HG02938 (cell line): Measurements from ENCODE around the gene H3-3A.
"Not testable (repeated sequence)": the region's sequence is repeated elsewhere in the genome, so short reads cannot be mapped to it uniquely, and the experiment has no call there.

Experiments used
- ATAC-seq: cut with Tn5 transposase; IDR thresholded peaks from one replicate; pipeline ENCODE4 v1.9.1; 2021; ENCODE audit warnings: mild to moderate bottlenecking, moderate library complexity; ENCODE audit not compliant: unreplicated experiment

H3-3A gene

DNA sequence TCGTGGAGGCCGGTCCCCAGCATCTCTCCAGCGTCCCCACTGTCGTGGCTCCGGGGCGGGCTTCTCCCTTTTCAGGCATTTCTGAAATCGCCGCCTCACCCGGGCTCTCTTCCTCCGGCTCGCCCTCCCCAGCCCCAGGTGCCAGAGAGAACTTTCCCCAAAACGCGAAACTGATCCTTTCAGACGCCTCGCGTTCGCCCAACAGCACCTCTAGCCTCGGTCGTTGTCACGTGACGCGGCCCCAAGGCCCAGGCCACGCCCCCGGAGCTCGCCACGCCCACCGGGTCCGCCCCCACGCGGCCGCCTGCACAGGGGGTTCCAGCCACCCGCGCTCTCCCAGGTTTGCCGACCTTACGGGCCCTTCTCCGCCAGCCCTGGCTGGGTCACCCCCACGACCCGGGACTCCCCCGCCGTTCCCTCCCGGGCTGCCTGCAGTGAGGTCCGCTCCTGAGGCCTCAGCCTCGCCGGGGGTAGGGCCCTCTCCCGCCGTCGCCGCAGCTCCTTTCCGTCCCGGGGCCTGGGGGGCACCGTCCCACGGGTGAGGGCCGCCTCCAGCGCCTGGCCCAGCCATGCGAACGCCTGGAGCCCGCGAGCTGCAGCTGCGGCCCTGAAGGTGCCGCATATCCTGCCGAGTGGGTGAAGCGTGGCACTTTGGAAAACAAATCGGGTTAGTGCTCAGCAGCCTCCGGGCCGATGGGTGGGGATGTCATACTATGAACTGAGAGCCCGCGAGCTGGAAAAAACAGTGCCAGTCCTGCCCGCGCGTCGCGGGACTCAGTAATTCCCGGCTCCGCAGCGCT lies 21.0 kb downstream of the H3-3A start:
- ATAC-seq, result peak; percentile 89

DNA sequence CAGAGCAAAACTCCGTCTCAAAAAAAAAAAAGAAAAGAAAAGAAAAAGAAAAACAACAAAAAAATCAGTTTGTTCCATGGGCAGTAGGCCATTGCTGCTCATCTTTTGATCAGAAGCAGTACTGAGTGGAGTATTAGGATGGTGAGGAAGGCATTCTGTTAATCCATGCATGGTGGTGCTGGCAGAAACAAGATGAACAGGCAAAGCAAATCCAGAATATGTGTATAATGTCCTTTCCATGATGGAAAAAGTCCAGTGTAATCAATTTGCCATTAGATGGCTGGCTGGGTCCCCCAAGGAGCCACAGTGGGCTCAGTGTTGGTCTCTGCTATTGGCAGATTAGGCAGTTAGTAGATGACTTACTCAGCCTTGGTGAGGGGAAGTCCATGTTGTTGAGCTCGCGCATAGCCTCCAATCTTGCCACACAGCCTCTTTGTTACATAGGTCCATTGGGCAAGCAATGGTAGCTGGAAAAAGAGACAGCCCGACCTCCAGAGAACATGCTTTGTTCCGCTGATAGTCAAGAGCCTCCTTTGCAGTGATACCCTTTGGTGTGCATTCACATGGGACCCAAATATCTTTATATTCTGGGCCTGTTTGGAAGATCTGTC lies 23.3 kb downstream of the H3-3A start:
- no peak for ATAC-seq

- no peak for ATAC-seq
Observed at GRCh38 chr1:226086776-226087175, 24.3 kb downstream of the H3-3A start.

DNA sequence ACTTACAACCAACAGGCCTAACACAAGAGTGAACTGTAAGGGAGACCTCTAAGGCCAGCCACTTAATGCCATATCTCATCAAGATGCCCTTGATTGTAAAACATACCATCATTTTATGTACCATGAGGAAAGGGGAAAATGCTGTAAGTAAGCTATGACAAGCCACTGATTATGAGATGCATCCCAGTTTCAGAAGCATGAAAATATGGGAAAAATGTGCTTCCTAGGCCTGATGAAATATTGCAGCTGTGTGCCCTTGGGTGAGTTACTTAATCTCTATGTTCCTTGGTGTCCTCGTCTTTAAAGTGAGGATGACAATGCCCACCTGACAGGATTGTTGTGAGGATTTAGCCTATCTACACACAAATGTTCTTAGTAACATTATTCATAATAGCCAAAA lies 28.9 kb downstream of the H3-3A start:
- no peak for ATAC-seq

DNA sequence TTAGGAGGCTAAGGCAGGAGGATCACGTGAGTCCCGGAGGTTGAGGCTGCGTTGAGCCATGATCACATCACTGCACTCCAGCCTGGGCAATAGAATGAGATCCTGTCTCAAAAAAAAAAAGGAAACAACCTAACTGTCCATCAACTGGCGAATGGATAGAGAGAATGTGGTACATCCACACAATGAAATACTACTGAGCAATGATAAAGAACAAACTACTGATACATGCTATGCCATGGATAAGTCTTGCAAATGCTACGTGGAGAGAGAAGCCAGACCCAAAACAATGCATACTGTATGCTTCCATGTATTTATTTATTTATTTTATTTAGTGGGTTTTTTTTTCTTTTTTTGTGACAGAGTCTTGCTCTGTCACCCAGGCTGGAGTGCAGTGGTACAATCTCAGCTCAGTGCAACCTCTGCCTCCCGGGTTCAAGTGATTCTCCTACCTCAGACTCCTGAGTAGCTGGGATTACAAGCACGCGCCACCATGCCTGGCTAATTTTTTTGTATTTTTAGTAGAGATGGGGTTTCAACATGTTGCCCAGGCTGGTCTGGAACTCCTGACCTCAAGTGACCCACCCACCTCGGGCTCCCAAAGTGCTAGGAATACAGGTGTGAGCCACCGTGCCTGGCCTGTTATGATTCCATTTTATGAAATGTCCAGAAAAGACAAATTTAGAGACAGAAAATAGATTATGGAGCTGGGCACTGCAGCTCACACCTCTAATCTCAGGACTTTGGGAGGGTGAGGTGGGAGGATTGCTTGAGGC lies 29.7 kb downstream of the H3-3A start:
- not testable (repeated sequence) for ATAC-seq

DNA sequence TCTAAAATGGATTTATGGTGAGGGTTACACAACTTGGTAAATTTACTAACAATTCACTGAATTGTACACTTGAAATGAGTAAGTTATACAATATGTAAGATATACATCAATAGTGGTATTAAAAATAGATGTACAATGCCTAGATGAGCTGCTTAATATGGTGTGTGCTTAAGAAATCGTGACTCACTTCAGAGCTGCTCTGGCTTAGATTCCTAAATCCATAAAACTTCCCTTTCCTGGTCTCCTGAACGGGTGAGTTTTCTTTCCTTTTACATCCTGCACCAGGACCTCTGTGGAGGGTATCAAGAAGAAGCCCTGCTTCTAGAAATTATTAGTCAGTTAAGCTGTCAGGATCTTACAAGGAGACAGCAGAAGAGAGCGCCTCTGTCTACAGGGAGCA lies 30.4 kb downstream of the H3-3A start:
- ATAC-seq, result no peak

DNA sequence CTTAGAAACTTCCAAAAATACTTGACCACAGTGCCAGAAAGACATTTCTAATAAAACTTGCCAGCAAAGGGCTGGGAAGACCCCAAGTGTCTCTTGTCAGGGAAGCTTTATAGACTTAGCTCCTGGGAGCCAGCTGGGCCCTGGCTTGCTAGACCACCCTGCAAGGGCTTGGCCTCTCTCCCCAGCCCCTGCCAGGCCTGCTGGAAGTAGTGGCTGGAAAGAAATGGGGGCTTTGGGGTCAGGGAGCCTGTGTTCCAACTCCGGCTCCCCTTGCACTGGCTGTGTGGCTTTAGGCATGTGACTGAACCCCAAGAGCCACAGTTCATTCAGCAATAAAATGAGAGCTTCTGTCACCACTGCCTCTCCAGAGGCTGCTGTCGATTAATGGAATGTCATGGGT lies 31.1 kb downstream of the H3-3A start:
- no peak for ATAC-seq

DNA sequence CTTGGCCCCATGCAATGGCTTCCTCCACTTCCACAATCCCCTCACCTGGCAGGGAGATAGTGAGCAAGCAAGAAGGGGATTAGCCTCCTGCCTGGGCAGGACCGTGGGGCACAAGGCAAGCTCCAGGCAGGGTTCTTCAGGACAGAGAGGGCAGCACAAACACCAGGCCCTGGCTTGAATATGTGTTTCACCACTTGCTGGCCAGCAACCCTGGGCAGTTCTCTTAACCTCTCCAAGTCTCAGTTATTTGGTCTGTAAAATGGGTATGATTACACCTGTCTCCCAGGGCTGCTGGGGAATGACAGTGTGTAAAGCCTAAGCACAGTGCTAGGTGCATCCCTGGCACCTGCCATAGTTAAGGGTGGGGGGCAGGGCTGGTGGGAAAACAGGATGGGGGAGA lies 31.9 kb downstream of the H3-3A start:
- ATAC-seq, result no peak

GRCh38 chr1:226095286-226095685 lies 32.8 kb downstream of the H3-3A start:
- no peak for ATAC-seq

DNA sequence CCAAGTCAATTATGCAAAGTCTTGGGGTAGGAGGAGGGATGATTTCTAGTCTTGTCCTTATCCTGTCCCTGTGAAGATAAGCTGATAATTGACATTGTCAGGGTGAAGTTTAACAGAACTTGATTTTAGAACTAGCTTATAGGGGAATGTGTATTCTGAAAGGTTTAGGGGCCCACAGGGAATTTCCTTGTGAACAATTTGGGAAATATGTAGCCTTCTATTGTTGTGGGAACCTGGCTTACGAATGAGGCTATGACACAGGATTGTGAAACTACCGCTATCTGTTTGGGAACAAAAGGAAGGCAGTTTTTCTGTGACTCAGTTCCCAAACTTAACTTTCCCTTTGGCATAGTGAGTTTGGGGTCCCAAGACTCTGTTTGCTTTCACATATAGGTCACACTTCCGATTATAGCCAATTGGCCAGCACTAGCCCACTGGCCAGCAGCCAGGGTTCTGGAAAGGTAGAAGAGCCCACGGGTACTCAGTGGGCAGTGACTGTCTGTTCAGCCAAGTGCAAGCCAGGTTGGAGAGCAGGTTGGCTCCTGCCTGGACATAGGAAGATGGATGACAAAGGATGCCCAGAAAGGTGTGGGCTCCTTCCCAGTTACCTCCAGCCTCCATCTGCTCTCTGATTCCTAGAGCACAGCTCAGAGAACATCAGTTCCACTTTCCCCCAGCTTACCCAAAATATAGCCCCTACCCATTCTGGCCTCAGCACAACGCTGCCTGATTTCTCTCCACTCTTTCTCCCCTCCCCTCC lies 35.5 kb downstream of the H3-3A start:
- no peak for ATAC-seq

DNA sequence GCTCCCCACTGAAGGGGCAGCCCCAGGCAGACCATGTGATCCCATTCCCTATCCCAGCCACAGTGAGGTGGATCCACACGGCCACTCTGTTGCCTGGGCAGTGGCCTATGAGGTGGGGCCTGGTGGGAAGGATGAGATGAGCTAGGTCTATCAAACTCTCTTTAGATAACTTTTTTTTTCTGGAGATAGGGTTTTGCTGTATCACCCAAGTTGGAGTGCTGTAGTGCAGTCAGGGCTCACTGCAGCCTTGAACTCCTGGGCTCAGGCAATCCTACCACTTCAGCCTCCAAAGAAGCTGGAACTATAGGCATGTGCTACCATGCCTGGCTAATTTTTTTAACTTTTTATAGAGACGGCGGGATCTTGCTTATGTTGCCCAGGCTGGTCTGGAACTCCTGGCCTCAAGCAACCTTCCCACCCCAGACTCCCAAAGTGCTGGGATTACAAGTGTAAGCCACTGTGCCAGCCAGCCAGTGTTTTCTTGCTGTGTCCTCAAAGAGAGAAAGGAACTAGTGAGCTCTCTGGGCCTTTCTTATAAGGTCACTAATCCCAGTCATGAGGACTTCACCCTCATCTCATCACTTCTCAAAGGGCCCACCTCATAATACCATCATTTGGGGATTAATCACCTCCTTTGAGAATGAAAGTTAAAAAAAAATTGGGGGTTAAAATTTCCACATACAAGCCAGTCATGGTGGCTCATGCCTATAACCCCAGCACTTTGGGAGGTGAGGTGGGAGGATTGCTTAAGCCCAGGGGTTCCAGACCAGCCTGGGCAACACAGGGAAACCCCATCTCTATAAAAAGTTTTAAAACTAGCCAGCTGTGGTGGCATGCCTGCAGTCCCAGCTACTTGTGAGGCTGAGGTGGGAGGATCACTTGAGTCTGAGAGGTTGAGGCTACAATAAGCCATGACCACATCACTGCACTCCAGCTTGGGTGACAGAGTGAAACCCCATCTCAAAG lies 36.6 kb downstream of the H3-3A start:
- ATAC-seq, result no peak

DNA sequence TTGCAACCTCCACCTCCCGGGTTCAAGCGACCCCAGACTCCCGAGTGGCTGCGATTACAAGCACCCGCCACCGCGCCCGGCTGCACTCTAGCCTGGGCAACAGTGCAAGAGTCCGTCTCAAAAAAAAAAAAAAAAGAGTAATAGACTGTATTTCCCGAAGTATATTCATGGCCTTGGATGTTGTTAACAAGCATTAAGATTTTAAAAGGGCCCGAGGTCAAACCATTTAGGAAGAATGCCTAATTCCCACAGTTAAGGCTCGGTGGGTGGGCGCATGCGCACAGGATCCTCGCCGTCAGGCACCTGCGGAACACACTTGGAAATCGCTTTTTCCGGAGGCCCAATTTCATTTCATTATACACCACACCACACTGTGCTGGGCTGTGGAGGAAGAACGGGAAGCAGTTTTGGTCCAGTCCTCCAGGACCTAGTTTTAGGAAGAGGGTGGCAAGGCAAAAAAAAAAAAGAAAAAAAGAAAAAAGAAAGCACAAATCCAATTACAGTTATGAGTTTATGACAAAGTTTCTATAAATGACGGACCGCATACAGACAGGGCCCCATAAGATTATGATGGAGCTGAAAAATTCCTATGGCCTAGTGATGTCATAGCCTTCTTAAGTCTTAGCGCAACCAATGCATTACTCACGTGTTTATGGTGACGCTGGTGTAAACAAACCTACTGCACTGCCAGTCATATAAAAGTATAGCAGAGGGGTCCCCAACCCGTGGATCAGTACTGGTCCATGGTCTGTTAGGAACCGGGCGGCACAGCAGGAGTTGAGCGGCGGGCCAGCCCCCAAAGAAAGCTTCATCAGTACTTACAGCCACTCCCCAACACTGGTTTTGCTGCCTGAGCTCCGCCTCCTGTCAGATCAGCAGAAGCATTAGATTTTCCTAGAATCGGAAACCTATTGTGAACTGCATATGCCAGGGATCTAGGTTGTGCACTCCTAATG lies 38.2 kb downstream of the H3-3A start:
- ATAC-seq, result no peak

DNA sequence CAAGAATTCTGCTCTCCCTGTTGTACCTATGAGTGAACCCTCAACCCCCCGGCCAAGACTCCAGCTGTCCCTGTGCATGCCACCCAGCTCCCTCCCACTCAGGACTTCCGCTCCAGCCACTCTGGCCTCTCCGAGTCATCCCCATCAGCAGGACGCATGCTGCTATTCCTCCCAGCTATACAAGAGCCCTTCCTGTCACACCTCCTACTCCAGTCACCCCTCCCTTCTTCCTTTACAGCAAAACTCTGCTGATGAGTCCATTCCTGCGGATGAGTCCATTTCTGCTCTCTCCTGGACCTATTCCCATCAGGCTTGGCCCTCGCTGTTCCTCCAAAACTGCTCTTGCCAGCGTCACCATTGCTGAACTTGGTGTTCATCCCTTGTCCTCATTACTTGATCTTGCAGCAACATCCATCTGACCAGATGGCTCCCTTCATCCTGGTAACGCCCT lies 42.2 kb downstream of the H3-3A start:
- no peak for ATAC-seq

DNA sequence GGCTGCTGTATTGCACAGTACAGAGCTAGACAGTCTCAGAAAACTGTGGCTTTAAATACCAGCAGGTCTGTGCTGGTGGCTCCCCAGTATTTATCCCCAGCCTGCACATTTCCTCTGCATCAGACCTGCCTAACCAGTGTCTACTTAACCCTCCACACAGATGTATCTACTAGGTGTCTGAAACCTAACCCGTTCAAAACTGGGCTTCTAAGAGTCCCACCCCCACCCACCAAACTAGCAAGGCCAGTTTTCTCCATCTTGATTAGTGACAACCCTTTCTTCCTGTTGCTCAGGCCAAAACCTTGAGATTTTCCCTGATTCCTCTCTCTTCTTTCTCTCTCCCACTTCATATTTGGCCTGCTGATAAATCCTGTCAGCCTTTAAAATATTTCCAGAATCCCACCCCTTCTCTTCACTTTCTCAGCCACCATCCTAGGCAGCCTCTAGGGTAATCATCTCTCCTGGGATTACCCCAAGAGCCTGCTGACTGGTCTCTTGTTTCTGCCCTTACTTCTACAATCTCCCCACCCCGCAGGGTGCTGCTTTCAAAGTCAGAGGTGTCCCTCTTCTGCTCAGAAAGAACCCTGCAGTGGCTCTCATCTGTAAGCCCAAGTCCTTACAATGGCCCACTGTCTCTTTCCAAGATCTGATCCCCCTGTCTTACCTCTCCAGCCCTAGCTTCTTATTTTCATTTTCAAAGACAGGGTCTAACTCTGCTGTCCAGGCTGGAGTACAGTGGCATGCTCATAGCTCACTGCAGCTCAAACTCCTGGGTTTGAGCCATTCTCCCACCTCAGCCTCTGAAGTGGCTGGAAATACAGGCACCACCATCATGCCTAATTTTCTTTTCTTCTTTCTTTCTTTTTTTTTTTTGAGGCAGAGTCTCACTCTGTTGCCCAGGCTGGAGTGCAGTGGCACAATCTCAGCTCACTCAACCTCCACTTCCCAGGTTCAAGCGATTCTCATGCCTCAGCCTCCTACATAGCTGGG lies 45.2 kb downstream of the H3-3A start:
- no peak for ATAC-seq

GRCh38 chr1:226108935-226109828 lies 46.7 kb downstream of the H3-3A start:
- no peak for ATAC-seq

DNA sequence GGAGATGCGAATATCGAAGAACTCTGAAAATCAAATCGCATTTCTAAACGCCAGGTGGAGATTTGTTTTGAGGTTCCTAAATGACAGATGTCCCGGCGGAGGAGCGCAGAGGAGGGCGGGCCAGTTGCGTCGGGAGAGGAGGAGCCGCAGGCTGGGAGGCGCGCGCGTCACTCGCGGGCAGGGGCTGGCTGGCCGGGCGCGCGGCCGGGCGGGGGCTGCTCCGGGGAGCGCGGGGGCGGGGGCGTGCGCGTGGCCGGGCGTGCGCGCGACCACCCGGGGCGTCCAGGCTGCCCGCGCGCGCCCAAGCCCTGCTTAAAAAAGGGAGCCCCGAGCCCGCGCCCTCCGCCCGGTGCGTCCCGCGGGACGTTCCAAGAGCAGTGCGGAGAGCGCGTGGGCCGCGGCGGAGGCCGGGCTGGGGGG lies 47.3 kb downstream of the H3-3A start:
- ATAC-seq, result peak; percentile 72
